ENCODE results near the gene TTC27.

Gene TTC27

GRCh38 chr2:32668254-32668653 is 40.4 kb downstream of the TTC27 start:
- no peak for DNase-seq

GRCh38 chr2:32671885-32672533 is 44.2 kb downstream of the TTC27 start:
- DNase-seq: no peak

GRCh38 chr2:32678825-32679224 is 51.0 kb downstream of the TTC27 start:
- no peak for DNase-seq

GRCh38 chr2:32680942-32681341 is 53.1 kb downstream of the TTC27 start:
- DNase-seq: no peak

- no peak for DNase-seq
Measured at GRCh38 chr2:32683520-32684086, 55.8 kb downstream of the TTC27 start.

- DNase-seq: no peak
Measured at GRCh38 chr2:32688541-32688940, 60.7 kb downstream of the TTC27 start.

GRCh38 chr2:32691678-32692077 is 63.8 kb downstream of the TTC27 start:
- DNase-seq: no peak

- no peak for DNase-seq
Measured at GRCh38 chr2:32696439-32696838, 68.6 kb downstream of the TTC27 start.

GRCh38 chr2:32697156-32697555 is 69.3 kb downstream of the TTC27 start:
- no peak for DNase-seq

GRCh38 chr2:32699151-32699550 is 71.3 kb downstream of the TTC27 start:
- no peak for DNase-seq

- DNase-seq: no peak
Measured at GRCh38 chr2:32701806-32702205, 74.0 kb downstream of the TTC27 start.

GRCh38 chr2:32702303-32703064 is 74.6 kb downstream of the TTC27 start:
- no peak for DNase-seq

- DNase-seq: no peak
Measured at GRCh38 chr2:32706815-32707579, 79.1 kb downstream of the TTC27 start.

- DNase-seq: peak in 1 of 51 donors; percentile 1
Measured at GRCh38 chr2:32711219-32711618, 83.4 kb downstream of the TTC27 start.

GRCh38 chr2:32711908-32712501 is 84.2 kb downstream of the TTC27 start:
- no peak for DNase-seq

- no peak for DNase-seq
Measured at GRCh38 chr2:32712870-32713269, 85.0 kb downstream of the TTC27 start.

- DNase-seq: no peak
Measured at GRCh38 chr2:32714521-32714920, 86.7 kb downstream of the TTC27 start.

- no peak for DNase-seq
Measured at GRCh38 chr2:32715391-32715841, 87.6 kb downstream of the TTC27 start.

- DNase-seq: no peak
Measured at GRCh38 chr2:32715981-32716380, 88.1 kb downstream of the TTC27 start.

- DNase-seq: no peak
Measured at GRCh38 chr2:32716598-32716997, 88.7 kb downstream of the TTC27 start.

GRCh38 chr2:32718752-32719151 is 90.9 kb downstream of the TTC27 start:
- no peak for DNase-seq

GRCh38 chr2:32719430-32719829 is 91.6 kb downstream of the TTC27 start:
- no peak for DNase-seq

All from hypothalamus (tissue), 51 donors.